ENCODE results near the gene COL1A2. TPM values are rescaled to one million over a fixed set of nuclear protein-coding genes. Genes with fewer than 3 reads are reported as not detected.

The COL1A2 gene
- total RNA-seq, 2 donors from 2014 or later, result 67.0 to 228 TPM

DNA sequence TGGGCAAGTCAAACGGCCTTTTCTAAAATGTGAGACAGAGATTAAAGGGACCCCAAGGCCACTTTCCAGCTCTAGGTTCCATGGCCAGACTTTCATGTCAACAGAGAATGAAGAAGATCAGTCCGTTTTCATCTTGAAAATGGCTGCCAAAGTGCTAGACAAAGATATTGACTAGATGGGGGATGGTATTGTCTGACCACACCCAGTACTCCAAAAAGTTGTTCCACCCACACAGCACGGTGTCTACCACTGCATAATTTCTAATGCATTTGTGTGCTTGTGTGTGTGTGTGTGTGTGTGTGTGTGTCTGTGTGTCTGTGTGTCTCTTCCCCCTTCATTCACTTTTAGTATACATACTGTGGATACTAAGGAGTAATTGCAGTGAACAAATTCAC lies 1.3 kb downstream of the COL1A2 start:
- H3K9me3 ChIP-seq, result no peaks in the 10 kb centered on the region
- H3K4me1 ChIP-seq, result peaks cover 0 to 23% of the 10 kb centered on the region in 2 donors
- peak overlapping the region; percentile 70 to 93 for H3K27ac ChIP-seq
- H3K4me3 ChIP-seq, result peak overlapping the region; percentile 51 to 58
- peaks cover 8% of the 10 kb centered on the region for H3K36me3 ChIP-seq
- DNase-seq (ENCODE audit: low spot score), result no peak
- TF ChIP-seq, protein P1, sequence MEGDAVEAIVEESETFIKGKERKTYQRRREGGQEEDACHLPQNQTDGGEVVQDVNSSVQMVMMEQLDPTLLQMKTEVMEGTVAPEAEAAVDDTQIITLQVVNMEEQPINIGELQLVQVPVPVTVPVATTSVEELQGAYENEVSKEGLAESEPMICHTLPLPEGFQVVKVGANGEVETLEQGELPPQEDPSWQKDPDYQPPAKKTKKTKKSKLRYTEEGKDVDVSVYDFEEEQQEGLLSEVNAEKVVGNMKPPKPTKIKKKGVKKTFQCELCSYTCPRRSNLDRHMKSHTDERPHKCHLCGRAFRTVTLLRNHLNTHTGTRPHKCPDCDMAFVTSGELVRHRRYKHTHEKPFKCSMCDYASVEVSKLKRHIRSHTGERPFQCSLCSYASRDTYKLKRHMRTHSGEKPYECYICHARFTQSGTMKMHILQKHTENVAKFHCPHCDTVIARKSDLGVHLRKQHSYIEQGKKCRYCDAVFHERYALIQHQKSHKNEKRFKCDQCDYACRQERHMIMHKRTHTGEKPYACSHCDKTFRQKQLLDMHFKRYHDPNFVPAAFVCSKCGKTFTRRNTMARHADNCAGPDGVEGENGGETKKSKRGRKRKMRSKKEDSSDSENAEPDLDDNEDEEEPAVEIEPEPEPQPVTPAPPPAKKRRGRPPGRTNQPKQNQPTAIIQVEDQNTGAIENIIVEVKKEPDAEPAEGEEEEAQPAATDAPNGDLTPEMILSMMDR (IDR thresholded peaks at IDR 0.05), result no peak
- no peaks in the 10 kb centered on the region for H3K27me3 ChIP-seq

DNA sequence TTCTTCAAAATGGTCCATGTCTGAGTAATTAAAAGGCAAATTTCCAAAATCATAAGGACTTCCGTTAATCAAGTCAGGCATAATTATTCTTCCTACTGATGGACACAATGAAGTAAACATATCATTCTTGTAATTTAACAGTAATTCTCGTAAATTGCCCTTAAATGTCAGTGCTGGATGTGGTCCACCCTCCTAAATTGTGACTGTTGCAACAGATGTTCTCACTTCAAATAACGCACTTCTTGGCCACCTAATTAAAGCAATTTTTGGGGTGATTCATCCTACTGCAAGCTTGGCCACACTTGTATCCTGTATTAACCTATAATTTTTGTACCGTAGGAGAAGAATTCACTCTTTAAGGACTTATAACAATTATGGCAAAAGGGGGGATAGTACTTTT lies 1.9 kb downstream of the COL1A2 start:
- TF ChIP-seq, protein P1 (IDR thresholded peaks at IDR 0.05), result no peak
- H3K27ac ChIP-seq, result peak overlapping the region; percentile 70 to 93
- DNase-seq (ENCODE audit: low spot score), result no peak
- H3K4me3 ChIP-seq, result peak overlapping the region; percentile 51 to 58
- no peaks in the 10 kb centered on the region for H3K9me3 ChIP-seq
- H3K4me1 ChIP-seq, result peaks cover 0 to 23% of the 10 kb centered on the region in 2 donors
- peaks cover 8% of the 10 kb centered on the region for H3K36me3 ChIP-seq
- no peaks in the 10 kb centered on the region for H3K27me3 ChIP-seq

DNA sequence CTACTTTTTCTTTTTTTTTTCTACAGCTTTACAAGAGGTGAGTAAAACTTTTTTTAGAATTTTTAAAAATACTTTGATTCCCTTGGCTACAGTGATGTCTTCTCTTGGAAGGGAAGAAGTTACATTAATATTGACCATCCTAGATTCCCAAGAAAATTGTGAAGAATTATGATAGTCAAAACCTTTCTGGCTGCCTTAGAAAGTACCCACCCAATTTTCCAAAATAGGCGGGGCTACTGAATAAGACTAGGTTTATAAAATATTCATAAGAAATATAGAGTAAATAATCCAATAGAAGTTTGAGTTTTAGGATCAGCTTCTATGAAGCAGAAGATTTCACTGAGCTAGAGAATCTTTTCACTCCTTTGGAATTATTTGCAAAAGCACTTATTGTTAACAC lies 3.0 kb downstream of the COL1A2 start:
- TF ChIP-seq, protein P1 (IDR thresholded peaks at IDR 0.05), result no peak
- Histone ChIP-seq H3K9me3 (no peaks in the 10 kb centered on the region), H3K27ac (no peak overlapping the region), H3K4me3 (peak overlapping the region in 1 of 2 donors; percentile 51), H3K4me1 (peaks cover 0 to 13% of the 10 kb centered on the region in 2 donors), H3K36me3 (peaks cover 8% of the 10 kb centered on the region), H3K27me3 (no peaks in the 10 kb centered on the region)
- DNase-seq (ENCODE audit: low spot score), result no peak

DNA sequence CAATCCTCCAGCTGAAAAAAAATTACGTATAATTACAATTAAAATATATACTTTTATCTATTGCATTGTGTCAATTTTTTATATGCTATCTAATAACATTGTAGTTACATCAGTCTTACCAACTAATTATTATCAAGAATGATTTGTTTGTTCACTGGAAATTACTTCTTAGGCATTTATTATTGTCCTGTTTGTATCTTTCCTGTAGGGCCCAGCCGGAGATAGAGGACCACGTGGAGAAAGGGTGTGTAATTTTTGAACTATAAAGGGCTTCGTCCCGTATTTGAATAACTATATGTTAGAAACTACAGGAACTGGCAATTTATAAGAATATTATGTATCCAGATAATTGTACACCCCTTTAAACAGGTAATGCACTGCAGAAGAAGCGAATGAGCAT lies 4.1 kb downstream of the COL1A2 start:
- no peak for DNase-seq (ENCODE audit: low spot score)
- Histone ChIP-seq H3K36me3 (peaks cover 12% of the 10 kb centered on the region), H3K4me1 (peaks cover 0 to 8% of the 10 kb centered on the region in 2 donors), H3K27me3 (no peaks in the 10 kb centered on the region), H3K27ac (no peak overlapping the region), H3K9me3 (no peaks in the 10 kb centered on the region), H3K4me3 (peak overlapping the region in 1 of 2 donors; percentile 51)
- TF ChIP-seq, protein P1 (IDR thresholded peaks at IDR 0.05), result no peak

DNA sequence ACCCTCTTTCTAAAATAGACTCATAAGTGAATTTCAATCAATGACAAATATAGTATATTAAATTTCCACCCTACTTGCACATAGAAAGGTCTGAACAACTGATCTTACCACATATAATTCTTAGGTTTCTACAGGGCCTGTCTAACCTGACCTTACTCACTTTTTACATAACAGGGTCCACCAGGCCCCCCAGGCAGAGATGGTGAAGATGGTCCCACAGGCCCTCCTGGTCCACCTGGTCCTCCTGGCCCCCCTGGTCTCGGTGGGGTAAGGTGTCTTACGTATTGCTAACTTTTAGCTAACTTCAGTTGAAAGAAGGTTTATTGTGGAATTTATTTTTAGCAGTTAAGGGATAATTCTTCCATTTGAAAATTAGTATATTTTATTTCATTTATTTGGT lies 5.3 kb downstream of the COL1A2 start:
- H3K4me1 ChIP-seq, result no peaks in the 10 kb centered on the region
- no peaks in the 10 kb centered on the region for H3K9me3 ChIP-seq
- H3K36me3 ChIP-seq, result peaks cover 20% of the 10 kb centered on the region
- H3K4me3 ChIP-seq, result peak overlapping the region in 1 of 2 donors; percentile 12
- DNase-seq (ENCODE audit: low spot score), result no peak
- TF ChIP-seq, protein P1 (IDR thresholded peaks at IDR 0.05), result no peak
- no peaks in the 10 kb centered on the region for H3K27me3 ChIP-seq
- H3K27ac ChIP-seq, result no peak overlapping the region

Measured in right atrium auricular region (tissue), 2 donors.